DOHH2 (cell line): ENCODE measurements around the gene ARHGAP19.

Experiments
- H3F3A ChIP-seq: fragments of 200-600 bp; sonication (generic), shearing (Covaris generic); 2 replicates; pipeline ENCODE4 v1.6.0; 2016; ENCODE audit warnings: antibody characterized with exemption, mild to moderate bottlenecking; ENCODE audit not compliant: control insufficient read depth, insufficient read depth
- H3K27ac ChIP-seq: fragments of 200-600 bp; sonication (generic); 2 replicates; pipeline ENCODE4 v1.5.1; 2014; ENCODE audit warnings: low read depth, mild to moderate bottlenecking, low read length, moderate library complexity
- H3K27me3 ChIP-seq: fragments of 200-600 bp; sonication (generic); 2 replicates; pipeline ENCODE4 v1.6.1; 2014; ENCODE audit warnings: mild to moderate bottlenecking, low read length, mixed read lengths; ENCODE audit not compliant: control insufficient read depth
- H3K36me3 ChIP-seq: fragments of 200-600 bp; sonication (generic); 2 replicates; pipeline ENCODE4 v1.6.1; 2014; ENCODE audit warnings: mild to moderate bottlenecking, low read length, moderate library complexity, mixed read lengths; ENCODE audit not compliant: control insufficient read depth
- H3K4me1 ChIP-seq: fragments of 200-600 bp; sonication (generic); 2 replicates; pipeline ENCODE4 v1.6.1; 2014; ENCODE audit warnings: mild to moderate bottlenecking, low read length, mixed read lengths; ENCODE audit not compliant: control insufficient read depth
- H3K4me2 ChIP-seq: fragments of 200-600 bp; sonication (generic); 2 replicates; pipeline ENCODE4 v1.6.0; 2014; ENCODE audit warnings: mild to moderate bottlenecking, low read length, moderate library complexity
- H3K4me3 ChIP-seq: fragments of 200-600 bp; sonication (generic); 2 replicates; pipeline ENCODE4 v1.5.1; 2014; ENCODE audit warnings: mild to moderate bottlenecking, low read length, mixed read lengths
- H3K79me2 ChIP-seq: fragments of 200-600 bp; sonication (generic); 2 replicates; pipeline ENCODE4 v1.6.1; 2014; ENCODE audit warnings: mild to moderate bottlenecking, low read length, mixed read lengths; ENCODE audit not compliant: control insufficient read depth
- H3K9me2 ChIP-seq: fragments of 200-600 bp; sonication (generic); replicated peaks from 2 replicates; pipeline ENCODE4 v1.6.1; 2014; ENCODE audit warnings: mild to moderate bottlenecking, low read length, mixed read lengths; ENCODE audit not compliant: control insufficient read depth
- H3K9me3 ChIP-seq: fragments of 200-600 bp; sonication (generic); 2 replicates; pipeline ENCODE4 v1.6.1; 2014; ENCODE audit warnings: antibody characterized with exemption, low read length, mixed read lengths; ENCODE audit not compliant: control insufficient read depth, insufficient read depth
- H4K20me1 ChIP-seq: fragments of 200-600 bp; sonication (generic); 2 replicates; pipeline ENCODE4 v1.6.0; 2014; ENCODE audit warnings: low read depth, mild to moderate bottlenecking, antibody characterized with exemption, low read length, moderate library complexity; ENCODE audit not compliant: control insufficient read depth, insufficient read depth
- EZH2phosphoT487 ChIP-seq: fragments of 200-600 bp; sonication (generic); IDR thresholded peaks from 2 replicates; pipeline ENCODE4 v1.6.1; 2017; ENCODE audit warnings: borderline replicate concordance, mild to moderate bottlenecking, antibody characterized with exemption, low read length, moderate library complexity, mixed read lengths
- TF ChIP-seq, protein P1 (sequence below): fragments of 200-600 bp; sonication (generic); IDR thresholded peaks from one replicate; pipeline ENCODE4 v1.5.1; 2014; ENCODE audit warnings: antibody characterized with exemption, mild to moderate bottlenecking, low read depth, low read length; ENCODE audit not compliant: poor library complexity, severe bottlenecking

ARHGAP19 gene

DNA sequence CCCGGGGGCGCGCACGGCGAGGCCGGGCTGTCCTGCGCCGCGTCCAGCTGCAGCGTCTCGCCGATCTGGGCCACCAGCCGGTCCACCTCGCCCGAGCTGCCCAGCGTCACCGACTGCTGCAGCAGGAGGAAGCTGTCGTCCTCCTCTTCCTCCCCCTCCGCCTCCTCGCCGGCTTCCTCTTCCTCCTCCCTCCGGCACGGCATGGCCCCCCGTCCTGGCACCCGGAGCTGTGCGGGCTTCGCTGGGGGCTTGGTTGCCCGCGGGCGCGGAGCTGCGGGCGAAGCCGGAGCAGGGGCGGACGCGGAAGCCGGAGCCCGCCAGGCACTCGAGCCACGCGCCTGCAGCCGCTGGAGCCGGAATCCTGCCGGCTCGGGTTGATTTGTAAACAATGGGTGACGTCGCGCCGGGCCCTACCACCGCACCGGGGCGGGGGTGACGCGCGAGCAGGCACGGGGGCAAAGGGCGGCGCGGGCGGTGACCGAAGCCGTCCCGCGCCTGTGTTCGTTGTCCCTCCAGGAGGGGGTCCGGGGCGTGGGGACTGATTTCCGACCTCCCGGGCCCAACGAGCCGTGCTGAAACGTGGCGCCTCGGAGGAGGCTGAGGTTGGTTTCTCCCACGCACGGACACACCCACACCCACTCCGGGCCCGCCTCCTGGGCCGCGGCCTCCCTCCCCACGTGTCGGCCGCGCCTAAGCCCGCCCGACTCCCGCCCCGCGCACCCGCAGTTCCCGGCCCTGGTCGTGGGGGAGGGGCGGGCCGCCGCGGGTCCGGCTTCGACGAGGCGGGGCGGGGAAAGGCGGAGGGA is 42.1 kb upstream of the ARHGAP19 start, which contains the start of gene FRAT2:
Gene FRAT2, minus strand, starts transcription at position 360 of the 806 bp plus-strand sequence. Its CDS starts 157 bp downstream, at position 203.
- H3K79me2 ChIP-seq, result peaks cover 34% of the 10 kb centered on the region
- H4K20me1 ChIP-seq, result no peaks in the 10 kb centered on the region
- H3K27me3 ChIP-seq, result peaks cover 23% of the 10 kb centered on the region
- no peaks in the 10 kb centered on the region for H3K9me3 ChIP-seq
- TF ChIP-seq EZH2phosphoT487, result no peak
- TF ChIP-seq, protein P1, sequence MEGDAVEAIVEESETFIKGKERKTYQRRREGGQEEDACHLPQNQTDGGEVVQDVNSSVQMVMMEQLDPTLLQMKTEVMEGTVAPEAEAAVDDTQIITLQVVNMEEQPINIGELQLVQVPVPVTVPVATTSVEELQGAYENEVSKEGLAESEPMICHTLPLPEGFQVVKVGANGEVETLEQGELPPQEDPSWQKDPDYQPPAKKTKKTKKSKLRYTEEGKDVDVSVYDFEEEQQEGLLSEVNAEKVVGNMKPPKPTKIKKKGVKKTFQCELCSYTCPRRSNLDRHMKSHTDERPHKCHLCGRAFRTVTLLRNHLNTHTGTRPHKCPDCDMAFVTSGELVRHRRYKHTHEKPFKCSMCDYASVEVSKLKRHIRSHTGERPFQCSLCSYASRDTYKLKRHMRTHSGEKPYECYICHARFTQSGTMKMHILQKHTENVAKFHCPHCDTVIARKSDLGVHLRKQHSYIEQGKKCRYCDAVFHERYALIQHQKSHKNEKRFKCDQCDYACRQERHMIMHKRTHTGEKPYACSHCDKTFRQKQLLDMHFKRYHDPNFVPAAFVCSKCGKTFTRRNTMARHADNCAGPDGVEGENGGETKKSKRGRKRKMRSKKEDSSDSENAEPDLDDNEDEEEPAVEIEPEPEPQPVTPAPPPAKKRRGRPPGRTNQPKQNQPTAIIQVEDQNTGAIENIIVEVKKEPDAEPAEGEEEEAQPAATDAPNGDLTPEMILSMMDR, result no peak
- peaks cover 4% of the 10 kb centered on the region; the same call in 1 of the 2 replicates for H3F3A ChIP-seq
- H3K9me2 ChIP-seq, result no peaks in the 10 kb centered on the region
- peak within 1 kb of the TSS; percentile 78 for H3K4me2 ChIP-seq
- H3K4me3 ChIP-seq, result peak within 1 kb of the TSS; percentile 87
- H3K36me3 ChIP-seq, result peaks cover 10% of the 10 kb centered on the region
- peak within 1 kb of the TSS; percentile 61 for H3K27ac ChIP-seq
- peaks cover 39% of the 10 kb centered on the region for H3K4me1 ChIP-seq

DNA sequence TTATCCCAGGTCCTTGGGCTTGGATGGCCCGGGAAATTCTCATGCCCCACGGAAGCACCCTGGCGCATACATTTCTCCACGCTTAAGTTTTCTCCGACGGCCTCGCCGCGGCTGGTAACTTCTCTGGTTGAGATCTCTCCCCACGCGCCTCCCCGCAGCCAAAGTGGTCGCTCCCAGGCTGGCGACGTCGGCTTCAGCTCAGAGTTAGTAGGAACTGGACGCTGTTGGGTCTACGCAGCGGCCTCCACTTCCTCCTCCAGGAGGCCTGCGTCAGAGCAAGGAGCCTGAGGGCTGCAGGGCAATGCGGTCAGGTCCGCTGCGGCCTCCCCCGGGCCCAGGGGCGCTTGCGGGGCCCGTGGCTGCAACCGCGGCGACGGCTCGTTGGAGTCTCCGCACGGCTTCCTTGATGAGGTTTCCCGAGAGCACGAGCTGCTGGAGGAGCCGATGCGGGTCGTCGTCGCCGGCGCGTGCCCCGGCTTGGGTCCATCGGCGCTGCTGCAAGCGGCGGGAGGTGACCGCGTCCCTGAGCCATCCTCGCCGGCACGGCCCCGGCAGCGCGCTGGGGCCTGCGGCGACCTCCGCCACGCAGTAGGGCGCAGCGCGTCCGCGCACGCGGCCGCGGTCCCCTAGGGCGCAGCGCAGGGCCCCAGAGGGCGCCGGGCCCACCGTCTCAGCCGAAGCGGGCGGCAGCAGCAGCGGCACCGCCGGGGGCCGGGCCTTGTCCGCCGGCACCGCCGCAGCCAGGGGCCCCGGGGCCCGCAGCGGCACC is 41.3 kb upstream of the ARHGAP19 start:
- Histone ChIP-seq H4K20me1 (no peaks in the 10 kb centered on the region), H3K9me3 (no peaks in the 10 kb centered on the region), H3K4me3 (peak overlapping the region; percentile 87), H3F3A (peaks cover 4% of the 10 kb centered on the region; the same call in 1 of the 2 replicates), H3K9me2 (no peaks in the 10 kb centered on the region), H3K36me3 (peaks cover 14% of the 10 kb centered on the region), H3K4me1 (peaks cover 39% of the 10 kb centered on the region), H3K79me2 (peaks cover 34% of the 10 kb centered on the region), H3K4me2 (peak overlapping the region; percentile 78), H3K27me3 (peaks cover 23% of the 10 kb centered on the region), H3K27ac (no peak overlapping the region)
- no peak for TF ChIP-seq EZH2phosphoT487
- TF ChIP-seq, protein P1, result peak; percentile 17

DNA sequence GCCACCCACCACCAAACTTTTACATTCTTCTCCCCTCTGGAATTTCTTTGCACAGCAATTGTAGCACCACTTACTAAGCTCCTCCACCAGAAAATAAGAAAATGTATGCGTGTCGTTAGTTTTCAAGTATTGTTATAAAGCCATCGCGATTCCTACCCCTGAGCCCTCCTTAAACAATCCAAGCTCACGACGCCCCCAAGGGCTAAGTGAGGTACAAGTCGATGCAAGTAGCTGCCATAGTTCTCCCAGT is 40.8 kb upstream of the ARHGAP19 start:
- Histone ChIP-seq H3K4me3 (peak overlapping the region; percentile 87), H3K4me2 (peak overlapping the region; percentile 69), H3K36me3 (peaks cover 16% of the 10 kb centered on the region), H3K27ac (no peak overlapping the region), H3K4me1 (peaks cover 39% of the 10 kb centered on the region), H3K27me3 (peaks cover 22% of the 10 kb centered on the region), H3F3A (peaks cover 4% of the 10 kb centered on the region; the same call in 1 of the 2 replicates), H3K9me2 (no peaks in the 10 kb centered on the region), H3K79me2 (peaks cover 34% of the 10 kb centered on the region), H4K20me1 (no peaks in the 10 kb centered on the region), H3K9me3 (no peaks in the 10 kb centered on the region)
- no peak for TF ChIP-seq EZH2phosphoT487
- TF ChIP-seq, protein P1, result peak; percentile 60
